Breast epithelium (tissue), 3 donors: ENCODE data around the gene MVB12B.

Source experiments
- POLR2A ChIP-seq: fragments of 450-650 bp; IDR thresholded peaks from one replicate; pipeline ENCODE4 v1.6.1; 2016; ENCODE audit warnings: antibody characterized with exemption, mild to moderate bottlenecking, moderate library complexity
- POLR2AphosphoS5 ChIP-seq, 3 donors: sonication (generic); formaldehyde crosslinking; IDR thresholded peaks; one replicate each; pipeline ENCODE4 v1.6.1; 2017; ENCODE audit warnings: antibody characterized with exemption in 3 of 3
- TF ChIP-seq, protein P1 (sequence below), 3 donors: fragments of 450-650 bp; IDR thresholded peaks; one replicate each; pipeline ENCODE4 v1.5.1; 2016 to 2017; ENCODE audit warnings: antibody characterized with exemption in 3 of 3, mild to moderate bottlenecking in 3 of 3, moderate library complexity in 3 of 3

DNA sequence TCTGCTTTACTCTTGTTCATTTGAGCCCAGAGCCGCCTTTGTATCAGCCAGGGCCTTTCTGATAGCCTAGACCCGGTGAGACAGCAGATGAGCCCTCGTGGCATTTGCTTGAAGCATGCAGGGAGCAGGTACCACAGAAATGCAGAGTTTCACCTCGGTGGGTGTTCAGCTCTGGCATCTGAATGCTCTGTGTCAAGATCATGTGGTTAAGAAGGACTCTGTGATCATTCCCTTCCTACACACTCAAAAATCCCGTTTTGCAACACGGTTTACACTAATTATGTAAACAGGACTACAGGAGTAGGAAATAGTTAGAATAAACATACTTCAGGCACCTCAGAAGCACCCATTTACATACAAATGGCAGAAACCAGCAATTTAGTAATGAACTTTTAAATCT lies 67.2 kb downstream of the MVB12B start:
- TF ChIP-seq, protein P1, sequence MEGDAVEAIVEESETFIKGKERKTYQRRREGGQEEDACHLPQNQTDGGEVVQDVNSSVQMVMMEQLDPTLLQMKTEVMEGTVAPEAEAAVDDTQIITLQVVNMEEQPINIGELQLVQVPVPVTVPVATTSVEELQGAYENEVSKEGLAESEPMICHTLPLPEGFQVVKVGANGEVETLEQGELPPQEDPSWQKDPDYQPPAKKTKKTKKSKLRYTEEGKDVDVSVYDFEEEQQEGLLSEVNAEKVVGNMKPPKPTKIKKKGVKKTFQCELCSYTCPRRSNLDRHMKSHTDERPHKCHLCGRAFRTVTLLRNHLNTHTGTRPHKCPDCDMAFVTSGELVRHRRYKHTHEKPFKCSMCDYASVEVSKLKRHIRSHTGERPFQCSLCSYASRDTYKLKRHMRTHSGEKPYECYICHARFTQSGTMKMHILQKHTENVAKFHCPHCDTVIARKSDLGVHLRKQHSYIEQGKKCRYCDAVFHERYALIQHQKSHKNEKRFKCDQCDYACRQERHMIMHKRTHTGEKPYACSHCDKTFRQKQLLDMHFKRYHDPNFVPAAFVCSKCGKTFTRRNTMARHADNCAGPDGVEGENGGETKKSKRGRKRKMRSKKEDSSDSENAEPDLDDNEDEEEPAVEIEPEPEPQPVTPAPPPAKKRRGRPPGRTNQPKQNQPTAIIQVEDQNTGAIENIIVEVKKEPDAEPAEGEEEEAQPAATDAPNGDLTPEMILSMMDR (IDR thresholded peaks at IDR 0.05), result no peak
- no peak for TF ChIP-seq POLR2A
- no peak for TF ChIP-seq POLR2AphosphoS5 (IDR thresholded peaks at IDR 0.05)
